NCI-H2227 (cell line): Measurements from ENCODE around the gene SOX11.

Source experiments
- DNase-seq: peaks from one replicate; lab custom pipeline; 2025; ENCODE audit not compliant: unreplicated experiment; lab: John Stamatoyannopoulos, UW

SOX11 gene

DNA sequence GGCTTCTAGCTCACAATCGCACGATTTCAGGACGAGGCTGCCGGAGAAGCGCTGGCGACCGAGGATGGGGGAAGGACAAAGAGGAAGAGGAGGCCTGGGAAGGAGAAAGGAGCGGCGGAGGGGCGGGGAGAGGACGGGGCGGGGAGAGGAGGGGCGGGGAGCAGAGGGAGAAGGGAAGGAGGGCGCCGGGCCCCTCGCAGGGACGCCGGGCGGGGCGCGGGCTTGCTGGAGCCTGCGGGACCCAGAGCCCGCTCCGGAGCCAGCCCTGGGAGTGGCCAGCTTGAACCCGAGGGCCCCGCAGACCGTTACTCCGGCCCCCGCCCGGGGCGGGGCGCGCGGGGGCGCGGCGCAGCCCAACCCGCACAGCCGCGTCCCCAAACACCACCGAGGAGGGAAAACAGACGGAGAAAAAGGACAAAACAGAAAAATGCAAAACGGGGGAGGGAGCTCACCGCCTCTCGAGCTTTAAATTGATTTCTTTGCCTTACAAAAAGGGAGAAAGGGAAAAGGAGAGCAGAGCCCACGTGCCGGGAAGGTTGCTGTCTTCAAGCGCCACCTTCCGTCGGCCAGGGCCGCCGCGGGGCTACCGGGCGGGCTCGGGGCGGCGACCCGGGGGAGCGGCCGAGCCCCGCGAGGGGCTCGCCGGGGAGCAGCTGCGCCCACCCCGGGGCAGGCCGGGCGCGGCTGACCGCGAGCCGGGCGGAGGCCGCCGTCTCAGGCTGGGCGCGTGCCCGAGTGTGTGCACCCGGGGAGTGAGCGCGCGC lies 781 bp upstream of the SOX11 start:
- DNase-seq = peak; percentile 91

DNA sequence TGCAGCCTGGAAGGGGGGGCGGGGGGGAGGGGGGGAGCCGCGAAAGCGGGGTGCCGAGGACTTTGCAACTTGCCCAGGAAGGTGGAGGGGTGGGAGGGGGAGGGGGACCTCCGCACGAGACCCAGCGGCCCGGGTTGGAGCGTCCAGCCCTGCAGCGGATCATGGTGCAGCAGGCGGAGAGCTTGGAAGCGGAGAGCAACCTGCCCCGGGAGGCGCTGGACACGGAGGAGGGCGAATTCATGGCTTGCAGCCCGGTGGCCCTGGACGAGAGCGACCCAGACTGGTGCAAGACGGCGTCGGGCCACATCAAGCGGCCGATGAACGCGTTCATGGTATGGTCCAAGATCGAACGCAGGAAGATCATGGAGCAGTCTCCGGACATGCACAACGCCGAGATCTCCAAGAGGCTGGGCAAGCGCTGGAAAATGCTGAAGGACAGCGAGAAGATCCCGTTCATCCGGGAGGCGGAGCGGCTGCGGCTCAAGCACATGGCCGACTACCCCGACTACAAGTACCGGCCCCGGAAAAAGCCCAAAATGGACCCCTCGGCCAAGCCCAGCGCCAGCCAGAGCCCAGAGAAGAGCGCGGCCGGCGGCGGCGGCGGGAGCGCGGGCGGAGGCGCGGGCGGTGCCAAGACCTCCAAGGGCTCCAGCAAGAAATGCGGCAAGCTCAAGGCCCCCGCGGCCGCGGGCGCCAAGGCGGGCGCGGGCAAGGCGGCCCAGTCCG lies 540 bp downstream of the SOX11 start:
- DNase-seq = peak; percentile 78

DNA sequence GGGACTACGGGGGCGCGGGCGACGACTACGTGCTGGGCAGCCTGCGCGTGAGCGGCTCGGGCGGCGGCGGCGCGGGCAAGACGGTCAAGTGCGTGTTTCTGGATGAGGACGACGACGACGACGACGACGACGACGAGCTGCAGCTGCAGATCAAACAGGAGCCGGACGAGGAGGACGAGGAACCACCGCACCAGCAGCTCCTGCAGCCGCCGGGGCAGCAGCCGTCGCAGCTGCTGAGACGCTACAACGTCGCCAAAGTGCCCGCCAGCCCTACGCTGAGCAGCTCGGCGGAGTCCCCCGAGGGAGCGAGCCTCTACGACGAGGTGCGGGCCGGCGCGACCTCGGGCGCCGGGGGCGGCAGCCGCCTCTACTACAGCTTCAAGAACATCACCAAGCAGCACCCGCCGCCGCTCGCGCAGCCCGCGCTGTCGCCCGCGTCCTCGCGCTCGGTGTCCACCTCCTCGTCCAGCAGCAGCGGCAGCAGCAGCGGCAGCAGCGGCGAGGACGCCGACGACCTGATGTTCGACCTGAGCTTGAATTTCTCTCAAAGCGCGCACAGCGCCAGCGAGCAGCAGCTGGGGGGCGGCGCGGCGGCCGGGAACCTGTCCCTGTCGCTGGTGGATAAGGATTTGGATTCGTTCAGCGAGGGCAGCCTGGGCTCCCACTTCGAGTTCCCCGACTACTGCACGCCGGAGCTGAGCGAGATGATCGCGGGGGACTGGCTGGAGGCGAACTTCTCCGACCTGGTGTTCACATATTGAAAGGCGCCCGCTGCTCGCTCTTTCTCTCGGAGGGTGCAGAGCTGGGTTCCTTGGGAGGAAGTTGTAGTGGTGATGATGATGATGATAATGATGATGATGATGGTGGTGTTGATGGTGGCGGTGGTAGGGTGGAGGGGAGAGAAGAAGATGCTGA lies 1.4 kb downstream of the SOX11 start:
- peak; percentile 66 for DNase-seq

DNA sequence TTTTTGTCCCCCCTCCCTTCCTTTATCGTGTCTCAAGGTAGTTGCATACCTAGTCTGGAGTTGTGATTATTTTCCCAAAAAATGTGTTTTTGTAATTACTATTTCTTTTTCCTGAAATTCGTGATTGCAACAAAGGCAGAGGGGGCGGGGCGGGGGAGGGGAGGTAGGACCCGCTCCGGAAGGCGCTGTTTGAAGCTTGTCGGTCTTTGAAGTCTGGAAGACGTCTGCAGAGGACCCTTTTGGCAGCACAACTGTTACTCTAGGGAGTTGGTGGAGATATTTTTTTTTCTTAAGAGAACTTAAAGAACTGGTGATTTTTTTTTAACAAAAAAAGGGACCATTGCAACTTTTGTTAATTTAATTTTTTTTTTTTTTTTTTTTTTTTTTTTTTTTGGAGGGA lies 2.1 kb downstream of the SOX11 start:
- DNase-seq = peak; percentile 60

DNA sequence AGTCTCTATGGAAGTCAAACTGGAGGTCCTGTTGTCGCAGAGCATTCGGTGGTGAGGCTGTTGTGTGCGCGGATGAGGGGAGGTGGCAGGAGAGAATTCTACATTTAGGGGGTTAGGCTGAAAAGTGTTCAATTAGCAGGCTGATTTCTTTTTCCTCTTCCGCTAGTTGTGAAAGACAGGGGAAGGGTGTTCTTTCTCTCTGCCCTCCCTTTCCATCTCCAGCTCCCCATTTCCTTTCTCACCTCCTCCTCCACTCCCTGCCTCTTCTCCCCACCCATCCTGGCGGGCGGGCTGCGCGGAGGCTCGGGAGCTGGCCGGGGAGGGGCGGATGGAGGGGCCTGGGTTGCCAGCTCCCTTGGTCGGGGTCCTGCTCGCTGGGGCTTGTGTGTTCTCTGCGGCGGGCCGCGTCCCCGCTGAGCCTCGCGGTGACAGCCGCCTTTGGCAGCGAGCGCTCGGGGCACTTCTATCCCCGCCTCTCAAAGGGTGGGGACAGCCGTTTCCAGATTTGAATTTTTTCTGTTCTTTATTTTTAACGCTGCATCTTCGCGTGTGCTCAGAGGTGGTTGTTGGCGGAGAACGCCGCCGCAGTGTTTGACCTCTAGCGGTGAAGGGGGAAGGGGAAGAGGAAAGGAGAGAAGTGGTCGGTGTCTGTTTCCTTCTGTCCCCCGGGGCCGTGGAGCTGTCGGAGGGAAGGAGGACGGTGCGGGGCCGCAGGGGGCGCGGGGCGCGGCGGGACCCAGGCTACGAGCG lies 3.6 kb downstream of the SOX11 start:
- DNase-seq = peak; percentile 66

DNA sequence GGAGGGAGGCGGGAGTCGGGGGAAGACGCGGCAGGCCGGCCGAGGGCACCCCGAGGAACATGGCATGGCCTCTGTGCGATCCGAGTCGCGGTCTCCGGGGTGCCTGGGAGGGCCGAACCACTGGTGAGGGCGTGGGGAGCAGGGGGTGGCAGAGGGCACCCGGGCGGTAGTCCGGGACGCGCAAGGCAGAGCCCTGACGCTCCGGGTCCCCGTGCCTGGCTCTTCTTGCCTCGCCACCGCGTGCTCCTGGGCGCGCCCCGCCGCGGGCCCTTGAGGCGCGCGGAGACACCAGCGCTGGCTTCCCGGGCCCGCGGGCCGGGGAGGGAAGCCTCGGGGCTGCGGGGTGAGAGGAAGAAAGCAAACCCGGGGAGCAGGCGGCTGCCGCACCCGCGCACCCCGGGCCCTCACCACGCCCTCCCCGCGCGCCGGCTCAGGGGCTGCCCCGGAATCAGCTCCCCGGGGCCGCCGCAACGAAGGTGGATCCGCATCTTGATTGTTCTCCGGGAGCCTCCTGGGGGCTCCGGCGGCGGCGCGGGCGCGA lies 4.3 kb downstream of the SOX11 start:
- peak; percentile 59 for DNase-seq

DNA sequence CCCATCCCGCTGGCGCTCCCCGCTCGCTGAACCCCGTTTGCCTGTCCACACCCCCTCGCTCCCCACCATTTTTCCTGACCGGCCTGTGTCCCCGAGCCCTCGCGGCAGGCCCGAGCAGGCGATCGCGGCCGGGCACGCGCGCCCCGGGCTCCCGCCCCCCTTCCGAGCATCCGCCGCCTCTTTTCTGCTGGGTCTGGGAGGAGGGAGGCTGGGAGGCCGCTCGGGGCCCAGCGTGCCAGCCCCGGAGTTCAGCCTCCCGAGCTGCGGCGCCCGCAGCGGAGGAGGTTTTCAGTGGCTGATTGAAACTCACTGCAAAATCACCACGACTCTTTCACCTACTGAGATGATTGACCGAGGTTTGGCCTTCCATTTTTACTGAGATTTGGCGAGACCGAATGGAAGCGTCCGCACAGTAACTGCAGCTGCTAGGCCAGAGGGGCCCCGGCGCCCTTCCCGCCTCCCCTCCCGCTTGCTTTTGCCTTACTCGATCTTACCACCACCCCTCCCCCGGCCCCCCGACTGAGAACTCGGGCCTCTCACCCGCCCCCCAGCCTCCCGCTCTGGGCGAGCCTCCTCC lies 4.8 kb downstream of the SOX11 start:
- DNase-seq = peak; percentile 83

DNA sequence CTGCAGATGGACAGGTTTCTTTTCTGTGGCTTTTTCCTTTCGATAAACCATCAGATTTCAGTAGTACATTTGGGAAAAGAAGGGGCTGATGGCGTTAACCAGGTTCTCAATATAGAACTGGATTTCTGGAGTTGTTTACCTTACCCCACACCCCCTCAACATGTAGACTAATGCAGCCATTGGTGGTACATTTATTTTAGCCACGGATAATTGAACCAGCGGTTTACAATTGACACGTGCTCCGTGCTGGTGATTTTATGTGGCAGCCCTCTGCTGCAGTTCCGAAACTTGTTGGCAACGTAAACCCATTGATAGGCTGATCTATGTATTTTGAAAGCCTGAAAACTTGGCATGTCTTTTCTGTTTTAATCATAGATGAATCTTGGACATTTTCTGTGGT lies 5.4 kb downstream of the SOX11 start:
- DNase-seq = no peak

DNA sequence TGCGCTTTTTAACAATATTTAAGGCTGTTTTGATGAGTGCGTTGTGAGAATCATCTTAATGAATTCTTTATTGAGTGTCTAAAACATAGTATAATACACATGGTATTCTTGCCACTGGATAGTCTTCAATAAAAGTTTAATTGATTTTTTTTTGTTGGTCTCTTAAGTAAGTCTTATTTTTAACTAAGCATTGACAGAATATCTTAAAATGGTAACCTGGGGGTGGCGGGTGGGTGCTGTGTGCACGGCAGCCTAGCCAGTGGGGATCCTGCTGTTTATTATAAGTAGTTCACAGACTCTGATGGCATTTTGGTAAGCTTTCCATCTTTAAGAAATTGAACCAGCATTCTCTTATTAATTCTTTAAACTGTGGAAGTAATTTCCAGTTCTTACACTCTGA lies 6.0 kb downstream of the SOX11 start:
- DNase-seq = no peak

DNA sequence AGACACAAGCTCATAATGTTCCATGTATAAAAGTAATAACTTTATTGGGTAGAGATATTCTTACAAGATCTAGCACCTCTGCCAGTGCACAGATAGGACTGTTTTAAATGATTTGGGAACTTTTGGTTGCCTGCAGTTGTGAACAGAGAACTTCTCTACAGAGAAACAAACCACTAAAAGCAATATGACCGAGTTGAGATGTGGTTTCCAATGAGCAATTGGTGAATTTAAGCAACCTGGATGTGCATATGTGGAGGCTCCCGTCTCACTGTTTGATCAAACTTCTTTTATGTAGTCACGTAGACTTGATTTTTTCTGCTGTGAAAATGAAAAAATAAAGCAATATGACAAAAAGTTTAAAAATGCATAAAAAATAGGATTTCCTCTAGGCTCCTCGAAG lies 7.8 kb downstream of the SOX11 start:
- no peak for DNase-seq

DNA sequence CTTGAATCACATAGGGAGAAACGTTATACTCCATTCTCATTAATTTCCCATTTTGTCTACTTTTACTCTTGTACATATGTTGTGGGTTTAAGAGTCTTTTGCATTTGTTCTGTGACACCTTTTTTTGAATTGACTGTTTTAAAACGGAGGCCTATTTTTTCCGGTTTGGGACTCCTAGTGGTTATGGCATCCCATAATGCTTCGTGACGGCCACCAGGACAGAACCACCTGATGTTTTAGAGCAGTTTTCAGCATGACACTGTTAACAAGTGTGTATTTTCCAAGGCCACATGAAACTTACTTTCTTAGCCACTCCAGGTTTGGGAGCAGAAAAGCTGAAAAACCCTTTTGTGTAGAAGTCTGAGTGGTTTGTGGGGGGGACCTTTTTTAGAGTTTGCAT lies 8.4 kb downstream of the SOX11 start:
- DNase-seq = no peak

DNA sequence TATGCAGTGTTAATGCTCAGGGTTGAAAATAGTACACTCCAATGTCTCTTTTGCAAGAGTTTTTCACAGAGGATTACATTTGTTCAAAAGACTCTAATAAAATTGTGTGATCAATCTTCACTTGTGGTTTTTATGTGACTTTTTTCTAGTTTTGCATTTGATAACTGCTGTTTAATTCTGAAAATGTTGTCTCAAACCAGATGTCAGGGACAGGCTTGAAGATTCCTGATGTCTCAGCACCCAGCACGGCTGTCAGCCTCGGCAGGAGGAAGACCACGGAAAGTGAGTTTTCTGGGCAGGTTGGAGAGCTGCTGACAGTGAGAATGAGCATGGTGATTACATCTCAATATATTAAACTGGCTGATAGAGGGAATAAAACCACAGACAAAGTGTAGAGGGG lies 9.1 kb downstream of the SOX11 start:
- DNase-seq = no peak

DNA sequence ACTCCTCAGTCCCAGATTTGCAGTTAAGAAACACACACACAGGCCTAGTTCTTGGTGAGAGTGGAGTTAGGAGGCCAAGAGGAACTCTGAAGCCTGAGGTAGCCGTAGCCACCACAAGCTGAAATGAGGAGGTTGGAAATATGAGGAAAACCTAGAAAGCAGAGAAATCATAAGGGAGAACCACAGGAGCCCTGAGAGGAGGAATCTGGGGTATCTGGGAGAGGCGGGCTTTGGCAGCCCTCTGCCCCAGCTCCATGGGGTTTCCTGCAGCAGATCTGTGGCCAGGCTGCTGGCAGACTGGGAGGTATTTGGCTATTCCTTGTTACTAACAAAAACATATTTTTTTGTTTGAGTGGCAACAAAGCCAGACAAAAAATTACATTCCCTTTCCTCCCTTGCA lies 11.0 kb downstream of the SOX11 start:
- DNase-seq = no peak

DNA sequence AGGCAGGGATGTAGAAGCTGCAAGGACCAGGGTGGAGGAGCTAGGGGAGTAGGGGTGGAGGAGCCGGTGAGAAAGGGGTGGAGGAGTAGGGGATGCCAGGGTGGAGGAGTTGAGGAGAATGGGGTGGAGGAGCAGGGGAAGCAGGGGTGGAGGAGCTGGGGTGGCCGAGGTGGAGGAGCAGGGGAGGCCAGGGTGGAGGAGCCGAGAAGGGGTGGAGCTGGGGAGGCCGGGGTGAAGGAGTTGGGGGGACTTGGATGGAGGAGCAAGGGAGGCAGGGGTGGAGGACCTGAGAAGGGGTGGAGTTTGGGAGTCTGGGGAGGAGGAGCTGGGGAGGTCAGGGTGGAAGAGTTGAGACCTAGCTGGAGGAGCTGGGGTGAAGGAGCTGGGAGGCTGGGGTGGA lies 13.3 kb downstream of the SOX11 start:
- no peak for DNase-seq

DNA sequence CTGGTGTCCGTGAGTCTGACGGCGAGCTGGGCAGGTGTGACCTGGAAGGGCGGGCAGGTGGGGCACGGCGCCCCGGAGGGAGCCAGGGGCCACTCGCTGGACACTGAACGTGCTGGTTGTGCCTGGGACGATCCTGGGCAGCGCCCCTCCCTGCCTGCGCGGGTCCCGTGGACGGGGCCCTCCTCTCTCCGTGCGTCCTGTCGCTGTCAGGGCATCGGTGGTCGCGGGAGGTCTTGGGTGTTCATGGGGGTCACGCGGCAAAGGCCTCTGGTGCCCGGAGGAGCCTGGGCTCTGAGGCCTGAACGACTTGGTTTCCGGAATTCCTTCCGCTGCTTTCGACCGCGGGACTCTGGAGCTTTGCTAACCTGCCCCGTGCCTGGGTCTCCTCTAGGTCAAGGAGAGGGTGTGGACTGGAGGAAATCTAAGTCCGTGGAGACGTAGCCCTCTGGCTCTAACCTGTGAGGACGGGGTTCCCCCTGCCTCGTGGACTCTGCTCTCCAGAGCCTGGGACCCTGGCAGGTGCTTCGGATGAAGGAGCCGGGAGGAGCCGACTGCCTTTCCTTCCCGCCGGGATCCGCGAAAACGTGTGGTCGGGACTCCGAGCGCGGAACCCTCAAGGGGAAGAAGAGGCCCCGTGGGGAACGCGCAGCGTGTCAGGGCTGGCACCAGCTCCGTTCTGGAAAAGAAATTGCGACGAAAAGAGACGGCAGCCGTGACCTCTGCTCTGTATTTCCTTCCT lies 14.7 kb downstream of the SOX11 start:
- DNase-seq = no peak

DNA sequence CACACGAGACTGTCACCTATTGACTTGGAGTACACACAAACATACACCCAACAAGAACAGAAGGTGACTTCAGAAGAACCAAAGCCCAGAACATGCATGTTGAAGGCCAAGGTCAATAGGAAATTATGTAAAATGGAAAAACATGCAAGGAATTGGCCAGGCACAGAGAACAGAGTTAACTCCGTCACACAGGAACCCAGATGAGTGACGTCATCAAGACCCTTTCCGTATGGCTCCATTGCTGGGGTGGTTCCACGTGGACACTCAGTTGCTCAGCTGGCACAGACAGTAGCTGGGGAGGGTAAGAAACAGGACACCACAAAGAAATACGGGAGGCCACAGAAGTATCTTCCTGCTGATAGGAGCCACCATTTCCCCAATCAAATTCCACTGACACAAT lies 18.4 kb downstream of the SOX11 start:
- DNase-seq = no peak

DNA sequence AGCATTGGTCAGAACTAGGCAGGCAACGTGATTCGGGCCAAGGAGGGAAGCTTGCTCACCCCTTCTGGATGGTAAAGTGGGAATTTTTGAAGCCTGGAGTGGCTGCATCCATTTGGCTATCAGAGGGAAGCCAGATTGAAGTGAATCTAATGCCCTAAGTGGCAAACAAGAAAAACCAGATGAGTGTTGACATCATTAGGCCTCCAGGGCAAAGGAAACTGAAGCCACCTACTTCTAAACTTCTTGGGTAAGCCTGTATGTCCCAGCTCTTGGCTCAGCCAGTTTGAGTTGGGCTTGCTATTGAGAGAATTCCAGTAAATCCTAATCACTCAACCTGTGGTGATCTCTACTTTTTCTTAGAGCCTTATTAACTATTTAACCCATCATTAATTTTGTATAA lies 20.9 kb downstream of the SOX11 start:
- DNase-seq = no peak

DNA sequence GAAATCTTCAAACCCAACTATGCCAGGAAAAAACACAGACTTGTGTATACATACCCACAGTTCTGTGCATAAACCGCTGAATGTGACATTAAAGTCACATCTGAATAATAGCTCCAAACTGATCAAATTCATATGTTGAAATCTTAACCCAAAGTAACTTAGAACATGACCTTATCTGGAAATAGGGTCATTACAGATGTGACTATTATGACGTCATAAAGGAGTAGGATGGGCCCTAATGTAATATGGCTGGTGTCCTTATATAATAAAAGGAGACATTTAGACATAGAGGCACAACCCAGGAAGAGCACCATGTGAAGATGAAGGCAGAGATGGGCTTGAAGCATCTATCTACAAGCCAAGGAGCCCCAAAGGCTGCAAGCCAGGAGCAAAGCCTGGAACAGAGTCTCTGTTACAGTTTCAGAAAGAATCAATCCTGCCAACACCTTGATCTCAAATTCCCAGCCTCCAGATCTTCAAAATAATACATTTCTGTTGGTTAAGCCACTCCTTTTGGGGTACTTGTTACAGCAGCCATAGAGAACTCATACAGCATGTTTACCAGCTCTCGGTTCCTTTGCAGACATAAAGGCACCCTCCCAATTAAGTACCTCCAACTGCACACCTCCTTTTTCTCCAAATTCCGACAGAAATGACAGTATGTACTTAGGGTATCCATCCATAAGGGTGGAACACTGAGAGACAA lies 27.6 kb downstream of the SOX11 start:
- no peak for DNase-seq

DNA sequence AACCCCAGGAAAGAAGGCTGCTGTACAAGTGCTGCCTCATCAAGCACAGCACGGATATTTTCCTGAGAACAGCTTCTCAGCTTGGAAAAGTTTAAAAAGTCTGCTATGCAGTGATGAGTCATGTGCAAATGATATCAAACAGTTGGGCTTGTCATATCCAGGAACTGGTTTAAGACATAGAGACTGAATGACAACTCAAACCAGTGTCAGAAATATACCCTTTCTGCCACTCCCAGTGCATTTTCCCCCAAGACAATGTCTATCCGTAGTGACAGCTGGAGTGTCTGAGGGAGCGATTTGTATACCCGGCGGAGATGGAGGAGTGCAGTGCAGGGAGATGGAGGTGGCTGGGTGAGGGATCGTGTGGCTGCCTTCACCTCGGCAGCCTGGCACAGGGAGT lies 28.2 kb downstream of the SOX11 start:
- no peak for DNase-seq
